Spinal cord (tissue), 10 donors: ENCODE data around the gene PSMC2. TPM values are rescaled to one million over a fixed set of nuclear protein-coding genes. Genes with fewer than 3 reads are reported as not detected.
"Not testable (repeated sequence)": the region's sequence is repeated elsewhere in the genome, so short reads cannot be mapped to it uniquely, and the experiment has no call there.

Source experiments
- DNase-seq, 6 donors: peaks; one replicate each; pipeline versions ENCODE4 v3.0.0 to v3.0.0-alpha.2; 2013 to 2015; ENCODE audit warnings: low spot score in 6 of 6, low read depth in 4 of 6
- H3K27ac ChIP-seq: one replicate; pipeline ENCODE4 v1.5.1; 2013; ENCODE audit warnings: low read depth, low read length, control low read depth
- H3K27me3 ChIP-seq: one replicate; pipeline ENCODE4 v1.6.1; 2013; ENCODE audit warnings: low read length; ENCODE audit not compliant: control insufficient read depth, insufficient read depth
- H3K36me3 ChIP-seq: one replicate; pipeline ENCODE4 v1.6.1; 2013; ENCODE audit warnings: low read length; ENCODE audit not compliant: control insufficient read depth, insufficient read depth
- H3K4me1 ChIP-seq: one replicate; pipeline ENCODE4 v1.6.1; 2013; ENCODE audit warnings: low read length; ENCODE audit not compliant: control insufficient read depth, insufficient read depth
- H3K4me3 ChIP-seq: one replicate; pipeline ENCODE4 v1.5.1; 2013; ENCODE audit warnings: low read depth, low read length, control low read depth
- H3K9me3 ChIP-seq: one replicate; pipeline ENCODE4 v1.6.1; 2013; ENCODE audit warnings: low read length; ENCODE audit not compliant: control insufficient read depth, insufficient read depth
- WGBS: methylation state at CpG from one replicate; pipeline ENCODE4 v1.1.5; 2013; ENCODE audit warnings: missing lambda C conversion rate; ENCODE audit not compliant: insufficient coverage; 5-methylcytosine and 5-hydroxymethylcytosine counted together
- polyA plus RNA-seq, 2 donors: library from polyadenylated mRNA; unstranded; fragments of 120-200 nt; gene quantifications; one replicate each; pipeline ENCODE4 v1.2.1, GENCODE V29; 2013; ENCODE audit not compliant: insufficient read length in 2 of 2
- total RNA-seq, 2 donors: library from RNA; depleted of rRNA in 1 of 2; stranded (reverse); fragments of 120-200 nt in 1 of 2; fragments of >200 nt in 1 of 2; gene quantifications; one replicate each; pipeline versions ENCODE4 v1.2.3 to v1.2.4, GENCODE V29; 2013 to 2014
- donor health status: healthy.

Gene PSMC2
- total and polyA plus RNA-seq, 4 donors, result 103 to 153 (median 112) TPM

DNA sequence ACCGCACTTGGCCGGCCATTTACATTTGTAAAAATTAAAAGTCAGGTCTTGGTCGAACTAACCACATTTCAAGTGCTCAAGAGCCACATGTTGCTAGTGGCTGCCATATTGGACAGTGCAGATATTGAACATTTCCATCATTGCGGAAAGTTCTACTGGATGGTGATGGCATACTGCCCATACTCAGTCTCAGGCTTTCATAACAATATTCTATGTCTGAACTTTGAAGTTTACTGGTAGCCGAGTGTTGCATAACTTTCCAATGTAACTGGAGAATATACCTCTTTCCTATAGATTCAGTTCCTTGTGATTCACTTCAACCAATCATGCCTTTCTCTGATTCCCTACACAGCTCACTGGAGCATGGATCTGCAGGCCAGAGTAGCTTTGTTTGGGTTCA lies 43.7 kb downstream of the PSMC2 start:
- no peaks in the 10 kb centered on the region for H3K36me3 ChIP-seq
- H3K9me3 ChIP-seq, result no peaks in the 10 kb centered on the region
- 100% methylated on average over 2 of the region's 5 CpGs for WGBS
- H3K4me3 ChIP-seq, result no peak overlapping the region
- H3K4me1 ChIP-seq, result no peaks in the 10 kb centered on the region
- no peak overlapping the region for H3K27ac ChIP-seq
- no peaks in the 10 kb centered on the region for H3K27me3 ChIP-seq
- no peak for DNase-seq

- whole genome bisulfite sequencing, result no CpG with 5 or more reads among the region's 2 CpGs
Observed at GRCh38 chr7:103391976-103392375, 44.5 kb downstream of the PSMC2 start.

DNA sequence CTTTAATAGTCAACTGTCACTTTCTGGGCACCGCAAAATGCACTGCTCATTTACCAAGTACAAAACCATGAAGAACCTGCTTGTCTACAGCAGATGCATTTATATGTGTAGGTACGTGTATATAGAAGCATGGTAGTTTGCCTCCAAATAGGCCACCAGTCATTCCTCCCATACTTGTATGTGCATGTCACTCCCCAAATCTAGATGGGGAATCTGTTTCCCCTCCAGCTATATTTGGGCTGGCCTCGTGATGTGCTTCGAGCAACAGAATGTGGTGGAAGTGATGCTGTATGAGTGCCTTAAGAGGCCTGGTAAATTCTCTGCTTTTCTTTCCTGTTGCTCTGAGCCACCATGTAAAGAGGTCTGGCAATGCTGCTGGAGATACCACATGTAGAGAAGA lies 47.1 kb downstream of the PSMC2 start:
- Histone ChIP-seq H3K27ac (no peak overlapping the region), H3K36me3 (no peaks in the 10 kb centered on the region), H3K27me3 (no peaks in the 10 kb centered on the region), H3K9me3 (no peaks in the 10 kb centered on the region), H3K4me3 (no peak overlapping the region), H3K4me1 (no peaks in the 10 kb centered on the region)
- WGBS, result 94% methylated on average over 2 of the region's 4 CpGs
- no peak for DNase-seq

More at GRCh38 chr7:103391976-103392375, 44.5 kb downstream of the PSMC2 start:
- no peak for DNase-seq
- Histone ChIP-seq H3K27me3 (no peaks in the 10 kb centered on the region), H3K9me3 (no peaks in the 10 kb centered on the region), H3K4me1 (no peaks in the 10 kb centered on the region), H3K36me3 (no peaks in the 10 kb centered on the region), H3K4me3 (no peak overlapping the region), H3K27ac (no peak overlapping the region)

- no peaks in the 10 kb centered on the region for H3K27me3 ChIP-seq
- DNase-seq, result no peak
- H3K9me3 ChIP-seq, result no peaks in the 10 kb centered on the region
- no peaks in the 10 kb centered on the region for H3K36me3 ChIP-seq
- H3K27ac ChIP-seq, result no peak overlapping the region
- no peaks in the 10 kb centered on the region for H3K4me1 ChIP-seq
- H3K4me3 ChIP-seq, result no peak overlapping the region
- WGBS, result no CpG with 5 or more reads among the region's 1 CpG
Observed at GRCh38 chr7:103395071-103395470, 47.6 kb downstream of the PSMC2 start.

- WGBS, result 100% methylated on average over 1 of the region's 8 CpGs
Observed at GRCh38 chr7:103396471-103396870, 49.0 kb downstream of the PSMC2 start.

DNA sequence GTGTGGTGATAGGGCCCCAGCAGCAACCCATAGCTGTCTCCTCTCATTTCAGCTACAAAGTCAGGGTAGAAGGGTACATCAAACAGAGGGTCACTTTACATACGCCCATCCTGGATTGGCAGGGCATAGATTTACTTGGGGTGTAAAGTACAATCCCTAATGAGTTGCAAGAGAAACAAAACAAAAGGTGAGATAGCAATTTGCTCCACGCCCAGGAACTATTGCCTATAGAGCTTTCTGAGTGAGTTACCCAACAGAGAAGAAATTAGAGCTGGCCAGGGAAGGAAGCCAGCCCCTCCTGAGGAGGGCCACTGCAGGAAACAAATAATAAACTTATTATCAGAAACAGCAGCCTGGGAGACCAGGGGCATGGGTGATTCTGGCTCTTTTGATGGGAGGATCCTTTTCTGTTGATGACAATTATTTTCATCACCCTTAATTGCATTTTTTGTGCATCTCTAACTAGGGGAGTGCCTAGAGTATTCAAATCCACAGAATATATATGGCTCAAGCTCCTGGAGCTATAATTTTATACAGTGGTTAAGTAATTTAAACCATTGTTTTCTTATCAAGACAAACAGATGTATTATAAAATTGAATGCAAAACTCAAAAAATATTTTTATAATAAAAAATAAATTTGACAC lies 51.2 kb downstream of the PSMC2 start:
- Histone ChIP-seq H3K27ac (no peak overlapping the region), H3K9me3 (no peaks in the 10 kb centered on the region), H3K36me3 (no peaks in the 10 kb centered on the region), H3K27me3 (no peaks in the 10 kb centered on the region), H3K4me3 (no peak overlapping the region), H3K4me1 (no peaks in the 10 kb centered on the region)
- 0% methylated on average over 1 of the region's 2 CpGs for WGBS
- DNase-seq, result no peak

More at GRCh38 chr7:103396471-103396870, 49.0 kb downstream of the PSMC2 start:
- H3K36me3 ChIP-seq, result no peaks in the 10 kb centered on the region
- H3K27me3 ChIP-seq, result no peaks in the 10 kb centered on the region
- H3K9me3 ChIP-seq, result no peaks in the 10 kb centered on the region
- DNase-seq, result no peak
- no peak overlapping the region for H3K27ac ChIP-seq
- no peak overlapping the region for H3K4me3 ChIP-seq
- no peaks in the 10 kb centered on the region for H3K4me1 ChIP-seq

DNA sequence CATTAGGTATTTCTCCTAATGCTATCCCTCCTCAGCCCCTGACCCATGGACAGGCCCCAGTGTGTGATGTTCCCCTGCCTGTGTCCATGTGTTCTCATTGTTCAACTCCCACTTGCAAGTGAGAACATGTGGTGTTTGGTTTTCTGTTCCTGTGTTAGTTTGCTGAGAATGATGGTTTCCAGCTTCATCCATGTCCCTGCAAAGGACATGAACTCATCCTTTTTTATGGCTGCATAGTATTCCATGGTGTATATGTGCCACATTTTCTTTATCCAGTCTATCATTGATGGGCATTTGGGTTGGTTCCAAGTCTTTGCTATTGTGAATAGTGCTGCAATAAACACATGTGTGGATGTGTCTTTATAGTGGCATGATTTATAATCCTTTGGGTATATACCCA lies 52.2 kb downstream of the PSMC2 start:
- H3K36me3 ChIP-seq, H3K27me3 ChIP-seq, H3K4me1 ChIP-seq, DNase-seq, H3K27ac ChIP-seq, H3K4me3 ChIP-seq, H3K9me3 ChIP-seq: not testable (repeated sequence)

DNA sequence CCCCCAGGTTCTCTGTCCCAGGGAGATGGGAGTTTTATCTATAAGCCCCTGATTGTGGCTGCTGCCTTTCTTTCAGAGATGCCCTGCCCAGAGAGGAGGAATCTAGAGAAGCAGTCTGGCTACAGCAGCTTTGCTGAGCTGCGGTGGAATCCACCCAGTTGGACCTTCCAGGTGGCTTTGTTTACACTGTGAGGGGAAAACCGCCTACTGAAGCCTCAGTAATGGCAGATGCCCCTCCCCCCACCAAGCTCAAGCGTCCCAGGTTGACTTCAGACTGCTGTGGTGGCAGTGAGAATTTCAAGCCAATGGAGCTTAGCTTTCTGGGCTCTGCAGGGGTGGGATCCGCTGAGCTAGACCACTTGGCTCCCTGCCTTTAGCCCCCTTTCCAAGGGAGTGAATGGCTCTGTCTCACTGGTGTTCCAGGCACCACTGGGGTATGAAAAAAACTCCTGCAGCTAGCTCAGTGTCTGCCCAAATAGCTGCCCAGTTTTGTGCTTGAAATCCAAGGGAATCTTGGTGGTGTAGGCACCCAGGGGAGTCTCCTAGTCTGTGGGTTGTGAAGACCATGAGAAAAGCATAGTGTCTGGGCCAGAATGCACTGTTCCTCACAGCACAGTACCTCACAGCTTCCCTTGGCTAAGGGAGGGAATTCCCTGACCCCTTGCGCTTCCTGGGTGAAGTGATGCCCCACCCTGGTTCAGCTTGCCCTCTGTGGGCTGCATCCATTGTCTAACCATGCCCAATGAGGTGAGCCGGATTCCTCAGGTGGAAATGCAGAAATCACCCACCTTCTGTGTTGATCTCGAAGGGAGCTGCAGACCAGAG lies 58.6 kb downstream of the PSMC2 start:
- H3K36me3 ChIP-seq, H3K9me3 ChIP-seq, DNase-seq, H3K27ac ChIP-seq, H3K4me1 ChIP-seq, H3K27me3 ChIP-seq, H3K4me3 ChIP-seq: not testable (repeated sequence)
- WGBS, result 95% methylated on average over 4 of the region's 7 CpGs

DNA sequence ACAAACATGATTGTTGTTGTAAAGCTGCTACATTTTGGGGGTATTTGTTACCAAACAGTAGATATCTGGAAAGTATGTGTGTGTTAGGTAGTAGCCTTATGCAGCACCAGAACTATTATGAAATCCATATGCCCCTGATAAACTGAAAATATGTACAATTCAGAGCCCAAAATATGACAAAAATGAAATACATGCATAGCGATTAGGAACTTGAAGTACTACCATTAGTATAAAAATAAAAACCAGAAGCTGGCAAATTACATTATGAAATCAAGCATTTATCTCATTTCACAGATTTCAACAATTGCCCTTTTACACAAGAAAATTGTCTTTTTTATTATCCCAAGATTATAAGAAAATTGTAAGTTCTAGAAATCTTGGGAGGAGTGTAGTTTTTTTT lies 64.7 kb downstream of the PSMC2 start:
- Histone ChIP-seq H3K9me3 (no peaks in the 10 kb centered on the region), H3K36me3 (no peaks in the 10 kb centered on the region), H3K4me3 (no peak overlapping the region), H3K27me3 (no peaks in the 10 kb centered on the region), H3K4me1 (no peaks in the 10 kb centered on the region), H3K27ac (no peak overlapping the region)
- no CpG with 5 or more reads among the region's 1 CpG for WGBS
- no peak for DNase-seq

DNA sequence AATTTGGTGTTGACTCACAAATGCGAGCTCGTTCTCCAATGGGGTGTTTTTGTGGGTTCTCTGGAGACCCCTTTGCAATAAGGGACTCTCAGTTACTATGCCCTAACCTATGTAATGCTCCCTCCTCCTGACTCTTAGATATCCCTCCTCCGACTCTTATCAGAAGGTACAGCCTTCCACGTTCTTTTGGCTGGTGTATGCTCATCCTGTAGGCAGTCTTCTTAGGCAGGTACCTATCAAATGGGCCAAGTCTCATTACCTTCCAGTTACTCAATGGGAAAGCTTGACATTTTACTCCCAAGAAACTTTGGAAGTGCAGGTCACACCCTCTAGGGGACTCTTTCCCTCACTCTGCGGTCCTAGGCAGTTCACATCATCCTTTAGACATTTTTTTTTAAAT lies 66.0 kb downstream of the PSMC2 start:
- Histone ChIP-seq H3K9me3 (no peaks in the 10 kb centered on the region), H3K27ac (no peak overlapping the region), H3K4me1 (no peaks in the 10 kb centered on the region), H3K27me3 (no peaks in the 10 kb centered on the region), H3K36me3 (no peaks in the 10 kb centered on the region), H3K4me3 (no peak overlapping the region)
- 90% methylated on average over 2 of the region's 5 CpGs for WGBS
- DNase-seq, result no peak
